ENCODE data around the gene FGFR2. TPM values are rescaled to one million over a fixed set of nuclear protein-coding genes. Genes with fewer than 3 reads are reported as not detected.

FGFR2 gene
- total and polyA plus RNA-seq, 2 donors (not counting 3 experiments of a cell fraction or from before 2014, with no cell fraction given) = 0.06 TPM; not detected in 1

DNA sequence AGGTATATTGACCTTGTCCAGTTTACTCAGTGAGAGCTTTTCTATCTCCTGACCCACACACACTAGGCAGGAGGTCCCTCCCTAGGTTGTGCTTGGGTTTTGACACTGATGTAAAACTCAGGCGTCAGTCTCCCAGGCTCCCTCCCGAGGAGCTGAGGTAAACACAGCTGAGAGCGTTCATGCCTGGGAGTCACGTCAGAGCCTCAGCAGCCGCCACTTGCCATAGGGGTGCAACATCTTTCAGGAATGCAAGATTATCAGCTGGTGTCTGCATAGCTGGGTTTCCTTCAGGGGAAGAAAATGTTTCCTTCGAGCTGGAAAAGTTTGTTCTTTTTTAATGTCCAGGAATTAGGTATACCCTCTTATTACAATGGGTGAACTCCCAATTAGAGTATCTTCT is 70.6 kb downstream of the FGFR2 start:
- H3K9me3 ChIP-seq (replicated peaks; ENCODE audit: control insufficient read depth, insufficient read depth, low read length) = no peaks in the 10 kb centered on the region
- H3K4me2 ChIP-seq (ENCODE audit: insufficient read depth, low read length) = no peak overlapping the region
- no TSS peak for BruUV-seq (replicated peaks)
- POLR2A ChIA-PET = no interaction called here
- CTCF ChIA-PET = no interaction called here
- no peaks in the 10 kb centered on the region for H4K20me1 ChIP-seq (replicated peaks; ENCODE audit: control insufficient read depth, extremely low read depth, insufficient read depth, low read length)
- no peak overlapping the region for H2AFZ ChIP-seq (ENCODE audit: low read depth, low read length)
- FAIRE-seq (no peak), DNase-seq (ENCODE audit: low read depth, low spot score) (no peak)
- no peaks in the 10 kb centered on the region for H3K79me2 ChIP-seq (ENCODE audit: control insufficient read depth, insufficient read depth, low read length)
- no peak overlapping the region for H3K9ac ChIP-seq (replicated peaks; ENCODE audit: extremely low read depth, insufficient read depth, low read length)
- TF ChIP-seq, protein P1, sequence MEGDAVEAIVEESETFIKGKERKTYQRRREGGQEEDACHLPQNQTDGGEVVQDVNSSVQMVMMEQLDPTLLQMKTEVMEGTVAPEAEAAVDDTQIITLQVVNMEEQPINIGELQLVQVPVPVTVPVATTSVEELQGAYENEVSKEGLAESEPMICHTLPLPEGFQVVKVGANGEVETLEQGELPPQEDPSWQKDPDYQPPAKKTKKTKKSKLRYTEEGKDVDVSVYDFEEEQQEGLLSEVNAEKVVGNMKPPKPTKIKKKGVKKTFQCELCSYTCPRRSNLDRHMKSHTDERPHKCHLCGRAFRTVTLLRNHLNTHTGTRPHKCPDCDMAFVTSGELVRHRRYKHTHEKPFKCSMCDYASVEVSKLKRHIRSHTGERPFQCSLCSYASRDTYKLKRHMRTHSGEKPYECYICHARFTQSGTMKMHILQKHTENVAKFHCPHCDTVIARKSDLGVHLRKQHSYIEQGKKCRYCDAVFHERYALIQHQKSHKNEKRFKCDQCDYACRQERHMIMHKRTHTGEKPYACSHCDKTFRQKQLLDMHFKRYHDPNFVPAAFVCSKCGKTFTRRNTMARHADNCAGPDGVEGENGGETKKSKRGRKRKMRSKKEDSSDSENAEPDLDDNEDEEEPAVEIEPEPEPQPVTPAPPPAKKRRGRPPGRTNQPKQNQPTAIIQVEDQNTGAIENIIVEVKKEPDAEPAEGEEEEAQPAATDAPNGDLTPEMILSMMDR (IDR thresholded peaks at IDR 0.05; ENCODE audit: extremely low read depth in 1 of 2, insufficient read depth in 1 of 2, low read depth in 1 of 2, low read length in 2 of 2) = no peak
- TF ChIP-seq POLR2A (IDR thresholded peaks at IDR 0.05; ENCODE audit: low read depth, low read length) (no peak), EZH2 (IDR thresholded peaks at IDR 0.05; ENCODE audit: borderline replicate concordance, low read depth, low read length, severe bottlenecking) (no peak), FOS (IDR thresholded peaks at IDR 0.05; ENCODE audit: borderline replicate concordance, insufficient read depth, low read length) (no peak), MYC (IDR thresholded peaks at IDR 0.05; ENCODE audit: low read depth, low read length) (no peak), JUN (IDR thresholded peaks at IDR 0.05; ENCODE audit: borderline replicate concordance, insufficient read depth, insufficient read length, low read depth) (no peak), GATA2 (IDR thresholded peaks at IDR 0.05; ENCODE audit: insufficient read depth, insufficient read length, low read depth, low read length) (no peak), POLR2AphosphoS5 (IDR thresholded peaks at IDR 0.05; ENCODE audit: insufficient read depth, low read depth, low read length) (no peak)
- TF ChIP-seq, protein P2, sequence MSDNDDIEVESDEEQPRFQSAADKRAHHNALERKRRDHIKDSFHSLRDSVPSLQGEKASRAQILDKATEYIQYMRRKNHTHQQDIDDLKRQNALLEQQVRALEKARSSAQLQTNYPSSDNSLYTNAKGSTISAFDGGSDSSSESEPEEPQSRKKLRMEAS (IDR thresholded peaks at IDR 0.05; ENCODE audit: insufficient read depth, insufficient read length) = no peak
- dilution Hi-C loops (cut with MboI; ENCODE audit: extremely low pct_ligation_motif_present, low sequenced_read_pairs) (no loop called here), intact Hi-C loops (cut with micrococcal nuclease) (no loop called here)
- H3K36me3 ChIP-seq (ENCODE audit: control insufficient read depth in 2 of 2, extremely low read depth in 1 of 2, insufficient read depth in 2 of 2, low read length in 2 of 2) = no peaks in the 10 kb centered on the region
- H3K9me1 ChIP-seq (replicated peaks; ENCODE audit: control insufficient read depth, extremely low read depth, insufficient read depth, low read length) = no peaks in the 10 kb centered on the region
- no peak overlapping the region for H3K27ac ChIP-seq (ENCODE audit: insufficient read depth, low read depth, low read length)
- no peak overlapping the region for H3K4me3 ChIP-seq (replicated peaks in 1 of 3; ENCODE audit: insufficient read depth in 1 of 3, low read depth in 1 of 3, low read length in 3 of 3)
- H3K4me1 ChIP-seq (ENCODE audit: control insufficient read depth, extremely low read depth, insufficient read depth, low read length) = no peaks in the 10 kb centered on the region
- no peaks in the 10 kb centered on the region for H3K27me3 ChIP-seq (ENCODE audit: control insufficient read depth in 2 of 2, insufficient read depth in 2 of 2, low read length in 2 of 2)
